ENCODE measurements around the gene CRCP. TPM values are rescaled to one million over a fixed set of nuclear protein-coding genes. Genes with fewer than 3 reads are reported as not detected.
"Not testable (repeated sequence)": the region's sequence is repeated elsewhere in the genome, so short reads cannot be mapped to it uniquely, and the experiment has no call there.

CRCP gene
- total RNA-seq, 1 donor from 2014 or later: 26.6 TPM

DNA sequence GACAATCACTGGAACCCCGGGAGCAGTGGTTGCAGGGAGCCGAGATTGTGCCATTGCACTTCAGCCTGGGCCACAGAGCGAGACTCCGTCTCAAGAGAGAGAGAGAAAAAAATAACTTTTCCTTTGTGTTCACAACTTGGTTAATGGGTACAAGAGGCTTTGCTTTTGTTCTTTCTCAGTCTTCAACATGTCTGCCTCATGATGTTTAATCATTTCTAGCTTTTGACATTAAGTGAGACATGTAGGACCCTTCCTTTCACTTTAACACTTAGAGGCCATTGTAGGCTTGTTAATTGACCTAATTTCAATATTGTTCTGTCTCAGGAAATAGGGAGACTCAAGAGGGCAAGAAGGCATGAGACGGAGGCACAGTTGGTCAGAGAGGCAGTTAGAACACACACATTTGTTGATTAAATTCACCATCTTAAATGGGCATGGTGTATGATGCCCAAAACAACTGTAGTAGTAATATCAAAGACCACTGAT is 9.3 kb upstream of the CRCP start:
- no peak overlapping the region for H3K27ac ChIP-seq (ENCODE audit: low read depth, low read length)
- no peak overlapping the region for H3K9ac ChIP-seq (ENCODE audit: low read depth in 1 of 3, low read length in 3 of 3)
- H3K9me3 ChIP-seq (ENCODE audit: control insufficient read depth in 3 of 3, low read length in 3 of 3): no peaks in the 10 kb centered on the region
- no peak overlapping the region for H3K4me3 ChIP-seq (ENCODE audit: low read length in 3 of 3)
- H3K36me3 ChIP-seq (ENCODE audit: control insufficient read depth in 3 of 3, insufficient read depth in 3 of 3, low read length in 3 of 3): no peaks in the 10 kb centered on the region
- no peaks in the 10 kb centered on the region for H3K27me3 ChIP-seq (ENCODE audit: control insufficient read depth in 3 of 3, insufficient read depth in 3 of 3, low read length in 3 of 3)
- H3K4me1 ChIP-seq (ENCODE audit: control insufficient read depth in 3 of 3, insufficient read depth in 3 of 3, low read length in 3 of 3): no peaks in the 10 kb centered on the region

DNA sequence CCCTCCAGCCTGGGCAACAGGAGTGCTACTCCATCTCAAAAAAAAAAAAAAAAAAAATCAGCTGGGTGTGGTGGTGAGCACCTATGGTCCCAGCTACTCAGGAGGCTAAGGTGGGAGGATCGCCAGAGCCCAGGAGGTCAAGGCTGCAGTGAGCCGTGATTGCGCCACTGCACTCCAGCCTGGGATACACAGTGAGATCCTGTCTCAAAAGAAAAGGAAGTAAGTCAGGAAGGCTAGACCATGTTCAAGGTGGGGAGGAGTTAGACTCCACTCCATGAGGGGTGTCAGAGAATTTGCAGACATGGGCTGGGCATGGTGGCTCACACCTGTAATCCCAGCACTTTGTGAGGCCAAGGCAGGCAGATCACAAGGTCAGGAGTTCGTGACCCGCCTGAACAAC is 6.2 kb upstream of the CRCP start:
- H3K36me3 ChIP-seq (ENCODE audit: control insufficient read depth in 3 of 3, insufficient read depth in 3 of 3, low read length in 3 of 3); H3K27ac ChIP-seq (ENCODE audit: low read depth, low read length): not testable (repeated sequence)

GRCh38 chr7:66110856-66111255 is 3.8 kb upstream of the CRCP start:
- no peak overlapping the region for H3K4me3 ChIP-seq (ENCODE audit: low read length in 3 of 3)
- H3K9ac ChIP-seq (ENCODE audit: low read depth in 1 of 3, low read length in 3 of 3): no peak overlapping the region
- H3K9me3 ChIP-seq (ENCODE audit: control insufficient read depth in 3 of 3, low read length in 3 of 3): no peaks in the 10 kb centered on the region
- H3K36me3 ChIP-seq (ENCODE audit: control insufficient read depth in 3 of 3, insufficient read depth in 3 of 3, low read length in 3 of 3): peaks cover 0 to 2% (median 0%) of the 10 kb centered on the region in 3 donors
- H3K4me1 ChIP-seq (ENCODE audit: control insufficient read depth in 3 of 3, insufficient read depth in 3 of 3, low read length in 3 of 3): peaks cover 3 to 6% (median 4%) of the 10 kb centered on the region in 3 donors
- H3K27me3 ChIP-seq (ENCODE audit: control insufficient read depth in 3 of 3, insufficient read depth in 3 of 3, low read length in 3 of 3): no peaks in the 10 kb centered on the region
- H3K27ac ChIP-seq (ENCODE audit: low read depth, low read length): no peak overlapping the region

More for the DNA sequence above, 6.2 kb upstream of the CRCP start:
- not testable (repeated sequence) for H3K9me3 ChIP-seq (ENCODE audit: control insufficient read depth in 3 of 3, low read length in 3 of 3); H3K4me3 ChIP-seq (ENCODE audit: low read length in 3 of 3); H3K4me1 ChIP-seq (ENCODE audit: control insufficient read depth in 3 of 3, insufficient read depth in 3 of 3, low read length in 3 of 3); H3K27me3 ChIP-seq (ENCODE audit: control insufficient read depth in 3 of 3, insufficient read depth in 3 of 3, low read length in 3 of 3); H3K9ac ChIP-seq (ENCODE audit: low read depth in 1 of 3, low read length in 3 of 3)

- peaks cover 22 to 34% (median 22%) of the 10 kb centered on the region in 3 donors for H3K4me1 ChIP-seq (ENCODE audit: control insufficient read depth in 3 of 3, insufficient read depth in 3 of 3, low read length in 3 of 3)
- H3K27me3 ChIP-seq (ENCODE audit: control insufficient read depth in 3 of 3, insufficient read depth in 3 of 3, low read length in 3 of 3); H3K36me3 ChIP-seq (ENCODE audit: control insufficient read depth in 3 of 3, insufficient read depth in 3 of 3, low read length in 3 of 3); H3K9ac ChIP-seq (ENCODE audit: low read depth in 1 of 3, low read length in 3 of 3); H3K27ac ChIP-seq (ENCODE audit: low read depth, low read length); H3K4me3 ChIP-seq (ENCODE audit: low read length in 3 of 3); H3K9me3 ChIP-seq (ENCODE audit: control insufficient read depth in 3 of 3, low read length in 3 of 3): not testable (repeated sequence)
These were observed 2.2 kb downstream of the CRCP start for GRCh38 chr7:66116680-66117420.

DNA sequence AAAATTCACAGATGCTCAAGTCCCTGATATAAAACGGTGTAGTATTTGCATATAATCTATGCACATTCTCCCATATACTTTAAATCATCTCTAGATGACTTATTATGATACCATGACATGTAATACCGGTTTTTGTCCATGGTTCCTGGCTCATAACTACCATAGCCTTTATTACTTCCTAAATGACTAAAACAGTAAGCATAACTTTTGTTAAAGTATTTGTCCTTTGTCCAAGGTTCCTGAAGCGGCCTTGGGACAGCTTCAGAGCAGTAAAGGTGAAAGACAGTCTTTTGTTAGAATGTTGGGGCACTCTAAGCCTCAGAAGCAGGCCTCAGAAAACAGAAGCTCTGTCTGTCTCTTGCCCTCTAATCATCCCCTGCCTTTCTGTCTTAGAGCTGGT is 4.0 kb downstream of the CRCP start:
- H3K27ac ChIP-seq (ENCODE audit: low read depth, low read length): no peak overlapping the region
- H3K36me3 ChIP-seq (ENCODE audit: control insufficient read depth in 3 of 3, insufficient read depth in 3 of 3, low read length in 3 of 3): peaks cover 0 to 5% (median 2%) of the 10 kb centered on the region in 3 donors
- no peak overlapping the region for H3K4me3 ChIP-seq (ENCODE audit: low read length in 3 of 3)
- no peaks in the 10 kb centered on the region for H3K9me3 ChIP-seq (ENCODE audit: control insufficient read depth in 3 of 3, low read length in 3 of 3)
- no peaks in the 10 kb centered on the region for H3K27me3 ChIP-seq (ENCODE audit: control insufficient read depth in 3 of 3, insufficient read depth in 3 of 3, low read length in 3 of 3)
- no peak overlapping the region for H3K9ac ChIP-seq (ENCODE audit: low read depth in 1 of 3, low read length in 3 of 3)
- H3K4me1 ChIP-seq (ENCODE audit: control insufficient read depth in 3 of 3, insufficient read depth in 3 of 3, low read length in 3 of 3): peaks cover 22 to 35% (median 25%) of the 10 kb centered on the region in 3 donors

DNA sequence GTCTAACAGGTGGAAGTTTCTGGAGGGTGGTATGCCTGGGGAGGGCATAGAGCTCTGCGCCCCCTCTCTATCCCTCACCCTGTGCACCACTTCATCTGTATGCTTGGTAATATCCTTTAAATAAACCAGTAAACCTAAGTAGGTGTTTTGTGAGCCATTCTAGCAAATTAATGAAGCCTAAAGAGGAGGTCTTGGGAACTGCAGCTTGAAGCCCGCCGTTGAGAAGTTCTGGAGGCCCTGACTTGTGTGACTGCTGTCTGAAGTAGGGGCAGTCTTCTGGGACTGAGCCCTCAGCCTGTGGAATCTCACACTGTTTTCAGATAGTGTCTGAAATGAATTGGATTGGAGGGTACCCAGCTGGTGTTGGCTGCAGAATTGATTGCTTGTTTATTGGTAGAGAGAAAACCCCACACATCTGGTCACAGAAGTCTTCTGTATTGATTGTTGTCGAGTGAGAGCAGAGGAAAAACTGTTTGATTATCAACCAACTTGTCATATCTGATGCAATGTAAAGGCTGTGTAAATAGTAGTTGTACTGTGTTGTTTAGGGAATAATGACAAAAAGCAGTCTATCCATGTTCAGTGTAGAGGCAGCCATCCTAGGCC is 4.7 kb downstream of the CRCP start:
- Histone ChIP-seq H3K9me3 (ENCODE audit: control insufficient read depth in 3 of 3, low read length in 3 of 3) (no peaks in the 10 kb centered on the region), H3K27ac (ENCODE audit: low read depth, low read length) (no peak overlapping the region), H3K9ac (ENCODE audit: low read depth in 1 of 3, low read length in 3 of 3) (peak overlapping the region in 2 of 3 donors; percentile 43 to 45), H3K4me1 (ENCODE audit: control insufficient read depth in 3 of 3, insufficient read depth in 3 of 3, low read length in 3 of 3) (peaks cover 22 to 38% (median 25%) of the 10 kb centered on the region in 3 donors), H3K36me3 (ENCODE audit: control insufficient read depth in 3 of 3, insufficient read depth in 3 of 3, low read length in 3 of 3) (peaks cover 0 to 5% (median 2%) of the 10 kb centered on the region in 3 donors), H3K27me3 (ENCODE audit: control insufficient read depth in 3 of 3, insufficient read depth in 3 of 3, low read length in 3 of 3) (no peaks in the 10 kb centered on the region), H3K4me3 (ENCODE audit: low read length in 3 of 3) (no peak overlapping the region)

GRCh38 chr7:66123175-66123528 is 8.5 kb downstream of the CRCP start:
- no peak overlapping the region for H3K27ac ChIP-seq (ENCODE audit: low read depth, low read length)
- no peaks in the 10 kb centered on the region for H3K9me3 ChIP-seq (ENCODE audit: control insufficient read depth in 3 of 3, low read length in 3 of 3)
- H3K4me1 ChIP-seq (ENCODE audit: control insufficient read depth in 3 of 3, insufficient read depth in 3 of 3, low read length in 3 of 3): peaks cover 16 to 44% (median 29%) of the 10 kb centered on the region in 3 donors

GRCh38 chr7:66124569-66124861 is 9.9 kb downstream of the CRCP start:
- not testable (repeated sequence) for H3K9me3 ChIP-seq (ENCODE audit: control insufficient read depth in 3 of 3, low read length in 3 of 3); H3K27me3 ChIP-seq (ENCODE audit: control insufficient read depth in 3 of 3, insufficient read depth in 3 of 3, low read length in 3 of 3); H3K9ac ChIP-seq (ENCODE audit: low read depth in 1 of 3, low read length in 3 of 3); H3K36me3 ChIP-seq (ENCODE audit: control insufficient read depth in 3 of 3, insufficient read depth in 3 of 3, low read length in 3 of 3)
- H3K27ac ChIP-seq (ENCODE audit: low read depth, low read length): peak overlapping the region; percentile 28
- peaks cover 8 to 33% (median 21%) of the 10 kb centered on the region in 3 donors for H3K4me1 ChIP-seq (ENCODE audit: control insufficient read depth in 3 of 3, insufficient read depth in 3 of 3, low read length in 3 of 3)
- H3K4me3 ChIP-seq (ENCODE audit: low read length in 3 of 3): peak overlapping the region in 1 of 3 donors; percentile 37

More at GRCh38 chr7:66123175-66123528, 8.5 kb downstream of the CRCP start:
- no peaks in the 10 kb centered on the region for H3K27me3 ChIP-seq (ENCODE audit: control insufficient read depth in 3 of 3, insufficient read depth in 3 of 3, low read length in 3 of 3)
- H3K4me3 ChIP-seq (ENCODE audit: low read length in 3 of 3): no peak overlapping the region
- no peak overlapping the region for H3K9ac ChIP-seq (ENCODE audit: low read depth in 1 of 3, low read length in 3 of 3)
- peaks cover 0 to 5% (median 0%) of the 10 kb centered on the region in 3 donors for H3K36me3 ChIP-seq (ENCODE audit: control insufficient read depth in 3 of 3, insufficient read depth in 3 of 3, low read length in 3 of 3)

DNA sequence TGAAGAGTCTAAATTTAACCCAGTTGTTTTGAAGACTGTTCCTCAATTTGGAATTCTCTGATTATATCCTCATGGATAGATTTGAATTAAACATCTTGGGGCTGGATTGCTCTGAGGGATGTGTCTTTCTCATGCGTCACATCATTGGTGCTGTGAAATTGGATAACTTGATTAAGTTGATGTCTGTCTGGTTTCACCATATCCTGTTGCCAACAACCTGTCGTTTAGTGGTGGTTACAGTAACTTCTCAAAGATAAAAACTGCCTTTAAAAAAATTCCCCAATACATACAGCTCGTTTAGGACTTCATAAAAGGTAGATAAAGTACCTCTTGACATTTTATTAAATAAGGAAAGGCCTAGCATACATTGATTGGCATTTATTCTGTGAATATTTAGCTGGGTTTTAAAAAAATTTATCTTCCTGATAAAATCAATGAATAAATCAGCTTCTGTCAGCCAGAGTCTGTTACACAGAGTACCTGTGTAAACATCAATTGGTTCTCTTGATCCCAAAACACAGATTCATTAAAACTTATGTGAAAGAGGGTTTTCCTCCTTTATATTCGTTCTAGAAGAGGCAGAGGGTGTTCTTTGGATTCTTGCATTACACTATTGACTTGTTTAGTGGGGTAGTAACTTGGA is 10.5 kb downstream of the CRCP start:
- Histone ChIP-seq H3K9me3 (ENCODE audit: control insufficient read depth in 3 of 3, low read length in 3 of 3) (no peaks in the 10 kb centered on the region), H3K9ac (ENCODE audit: low read depth in 1 of 3, low read length in 3 of 3) (peak overlapping the region in 1 of 3 donors; percentile 15), H3K36me3 (ENCODE audit: control insufficient read depth in 3 of 3, insufficient read depth in 3 of 3, low read length in 3 of 3) (peaks cover 0 to 5% (median 0%) of the 10 kb centered on the region in 3 donors), H3K4me1 (ENCODE audit: control insufficient read depth in 3 of 3, insufficient read depth in 3 of 3, low read length in 3 of 3) (peaks cover 8 to 32% (median 21%) of the 10 kb centered on the region in 3 donors), H3K4me3 (ENCODE audit: low read length in 3 of 3) (peak overlapping the region in 2 of 3 donors; percentile 6 to 37), H3K27ac (ENCODE audit: low read depth, low read length) (peak overlapping the region; percentile 28), H3K27me3 (ENCODE audit: control insufficient read depth in 3 of 3, insufficient read depth in 3 of 3, low read length in 3 of 3) (no peaks in the 10 kb centered on the region)

- Histone ChIP-seq H3K4me3 (ENCODE audit: low read length in 3 of 3) (peak overlapping the region in 1 of 3 donors; percentile 31), H3K4me1 (ENCODE audit: control insufficient read depth in 3 of 3, insufficient read depth in 3 of 3, low read length in 3 of 3) (peaks cover 8 to 32% (median 21%) of the 10 kb centered on the region in 3 donors), H3K27ac (ENCODE audit: low read depth, low read length) (peak overlapping the region; percentile 28)
- H3K9me3 ChIP-seq (ENCODE audit: control insufficient read depth in 3 of 3, low read length in 3 of 3); H3K27me3 ChIP-seq (ENCODE audit: control insufficient read depth in 3 of 3, insufficient read depth in 3 of 3, low read length in 3 of 3); H3K36me3 ChIP-seq (ENCODE audit: control insufficient read depth in 3 of 3, insufficient read depth in 3 of 3, low read length in 3 of 3); H3K9ac ChIP-seq (ENCODE audit: low read depth in 1 of 3, low read length in 3 of 3): not testable (repeated sequence)
These were observed 11.2 kb downstream of the CRCP start for GRCh38 chr7:66125781-66126352.
